Fibroblast of lung (primary cell): ENCODE data around the gene TNS3. TPM values are rescaled to one million over a fixed set of nuclear protein-coding genes. Genes with fewer than 3 reads are reported as not detected.

Source experiments
- DNase-seq, 2 donors: peaks; one replicate each; pipeline versions ENCODE4 v3.0.0 to v3.0.0-alpha.2; 2010; ENCODE audit warnings: low read depth in 2 of 2
- H2AFZ ChIP-seq: 2 replicates; pipeline ENCODE4 v1.5.1; 2012; ENCODE audit warnings: low read length, control low read depth, inconsistent platforms
- H3K27ac ChIP-seq: 2 replicates; pipeline ENCODE4 v1.5.1; 2011; ENCODE audit warnings: low read length, control low read depth; ENCODE audit not compliant: insufficient read depth
- H3K27me3 ChIP-seq: 2 replicates; pipeline ENCODE4 v1.5.1; 2011; ENCODE audit warnings: mild to moderate bottlenecking, low read length; ENCODE audit not compliant: control insufficient read depth, insufficient read depth
- H3K36me3 ChIP-seq: 2 replicates; pipeline ENCODE4 v1.5.1; 2011; ENCODE audit warnings: low read length; ENCODE audit not compliant: control insufficient read depth, insufficient read depth
- H3K4me1 ChIP-seq: 2 replicates; pipeline ENCODE4 v1.5.1; 2011; ENCODE audit warnings: low read length; ENCODE audit not compliant: control insufficient read depth, insufficient read depth; ENCODE audit errors: extremely low read depth
- H3K4me2 ChIP-seq: 2 replicates; pipeline ENCODE4 v1.5.1; 2011; ENCODE audit warnings: low read length, control low read depth; ENCODE audit not compliant: insufficient read depth; ENCODE audit errors: extremely low read depth
- H3K4me3 ChIP-seq, 4 experiments: fragments of 200-600 bp in 1 of 4; sonication (generic) in 1 of 4; replicated peaks in 1 of 4; 2 replicates each; pipeline ENCODE4 v1.5.1; 2011 to 2016; ENCODE audit warnings: low read length in 4 of 4, low read depth in 3 of 4, mild to moderate bottlenecking in 3 of 4, control low read depth in 2 of 4, inconsistent platforms in 1 of 4, mixed read lengths in 1 of 4; ENCODE audit not compliant: insufficient read depth in 1 of 4; ENCODE audit errors: control extremely low read depth in 1 of 4
- H3K79me2 ChIP-seq: 2 replicates; pipeline ENCODE4 v1.5.1; 2012; ENCODE audit warnings: mild to moderate bottlenecking, low read length, inconsistent platforms; ENCODE audit not compliant: control insufficient read depth, insufficient read depth
- H3K9ac ChIP-seq: 2 replicates; pipeline ENCODE4 v1.5.1; 2011; ENCODE audit warnings: mild to moderate bottlenecking, low read length, control low read depth; ENCODE audit not compliant: insufficient read depth
- H3K9me3 ChIP-seq: 2 replicates; pipeline ENCODE4 v1.5.1; 2012; ENCODE audit warnings: low read depth, low read length; ENCODE audit not compliant: control insufficient read depth, insufficient read depth
- H4K20me1 ChIP-seq: 2 replicates; pipeline ENCODE4 v1.5.1; 2011; ENCODE audit warnings: low read length; ENCODE audit not compliant: control insufficient read depth, insufficient read depth; ENCODE audit errors: extremely low read depth
- EZH2 ChIP-seq: IDR thresholded peaks from 2 replicates; pipeline ENCODE4 v1.5.1; 2012; ENCODE audit warnings: low read length, control low read depth, mild to moderate bottlenecking; ENCODE audit errors: missing control alignments
- polyA plus RNA-seq, 2 donors: library from polyadenylated mRNA; depleted of rRNA in 1 of 2; stranded (reverse) in 1 of 2; unstranded in 1 of 2; fragments of >200 nt; gene quantifications; 2 replicates each; pipeline ENCODE4 v1.2.1, GENCODE V29; 2011 to 2012; ENCODE audit warnings: missing spikeins in 1 of 2
- total RNA-seq: library from RNA; depleted of rRNA; stranded (reverse); fragments of >200 nt; gene quantifications from 2 replicates; pipeline ENCODE4 v1.2.1, GENCODE V29; 2014
- TF ChIP-seq, protein P1 (sequence below), 2 donors: IDR thresholded peaks in 1 of 2; conservative IDR thresholded peaks in 1 of 2; 1 replicate in 1 of 2; 2 replicates in 1 of 2; pipeline ENCODE4 v1.5.1; 2011 to 2012; ENCODE audit warnings: low read length in 2 of 2, control low read depth in 1 of 2, inconsistent platforms in 1 of 2, low read depth in 1 of 2, mild to moderate bottlenecking in 1 of 2

Gene TNS3
- total and polyA plus RNA-seq, 2 donors (not counting 1 experiment from before 2014, with no cell fraction given) = 74.4 to 88.8 TPM

DNA sequence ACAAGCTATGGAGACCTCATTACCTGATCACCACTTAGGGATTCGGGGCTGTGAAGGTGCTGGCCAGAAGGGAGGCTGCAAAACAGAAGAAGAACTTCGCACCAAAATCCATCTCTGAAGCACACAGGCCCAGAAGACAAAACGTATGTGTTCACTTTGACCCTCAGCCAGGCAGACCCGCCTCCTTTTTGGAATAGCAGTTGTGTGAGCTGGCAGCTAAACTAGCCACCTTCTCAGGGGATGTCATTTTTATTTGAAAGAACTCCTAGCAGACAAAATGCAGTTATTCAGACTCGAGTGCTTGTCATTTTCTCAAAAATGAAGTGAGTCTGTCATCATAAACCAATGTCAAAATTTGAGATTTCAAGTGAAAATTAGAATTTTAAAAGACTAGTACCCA lies 71.7 kb downstream of the TNS3 start:
- Histone ChIP-seq H2AFZ (no peak overlapping the region), H3K9ac (no peak overlapping the region), H3K9me3 (no peaks in the 10 kb centered on the region), H3K4me1 (peaks cover 17% of the 10 kb centered on the region), H4K20me1 (no peaks in the 10 kb centered on the region), H3K27ac (no peak overlapping the region), H3K27me3 (no peaks in the 10 kb centered on the region), H3K36me3 (peaks cover 14% of the 10 kb centered on the region), H3K79me2 (peaks cover 10% of the 10 kb centered on the region), H3K4me2 (no peak overlapping the region), H3K4me3 (no peak overlapping the region)
- TF ChIP-seq EZH2 = no peak
- TF ChIP-seq, protein P1, sequence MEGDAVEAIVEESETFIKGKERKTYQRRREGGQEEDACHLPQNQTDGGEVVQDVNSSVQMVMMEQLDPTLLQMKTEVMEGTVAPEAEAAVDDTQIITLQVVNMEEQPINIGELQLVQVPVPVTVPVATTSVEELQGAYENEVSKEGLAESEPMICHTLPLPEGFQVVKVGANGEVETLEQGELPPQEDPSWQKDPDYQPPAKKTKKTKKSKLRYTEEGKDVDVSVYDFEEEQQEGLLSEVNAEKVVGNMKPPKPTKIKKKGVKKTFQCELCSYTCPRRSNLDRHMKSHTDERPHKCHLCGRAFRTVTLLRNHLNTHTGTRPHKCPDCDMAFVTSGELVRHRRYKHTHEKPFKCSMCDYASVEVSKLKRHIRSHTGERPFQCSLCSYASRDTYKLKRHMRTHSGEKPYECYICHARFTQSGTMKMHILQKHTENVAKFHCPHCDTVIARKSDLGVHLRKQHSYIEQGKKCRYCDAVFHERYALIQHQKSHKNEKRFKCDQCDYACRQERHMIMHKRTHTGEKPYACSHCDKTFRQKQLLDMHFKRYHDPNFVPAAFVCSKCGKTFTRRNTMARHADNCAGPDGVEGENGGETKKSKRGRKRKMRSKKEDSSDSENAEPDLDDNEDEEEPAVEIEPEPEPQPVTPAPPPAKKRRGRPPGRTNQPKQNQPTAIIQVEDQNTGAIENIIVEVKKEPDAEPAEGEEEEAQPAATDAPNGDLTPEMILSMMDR (conservative IDR thresholded peaks at IDR 0.05 in 1 of 2, IDR thresholded peaks at IDR 0.05 in 1 of 2; ENCODE audit: low read depth in 1 of 2, low read length in 2 of 2) = no peak
- peak in 1 of 2 donors; percentile 42 for DNase-seq

DNA sequence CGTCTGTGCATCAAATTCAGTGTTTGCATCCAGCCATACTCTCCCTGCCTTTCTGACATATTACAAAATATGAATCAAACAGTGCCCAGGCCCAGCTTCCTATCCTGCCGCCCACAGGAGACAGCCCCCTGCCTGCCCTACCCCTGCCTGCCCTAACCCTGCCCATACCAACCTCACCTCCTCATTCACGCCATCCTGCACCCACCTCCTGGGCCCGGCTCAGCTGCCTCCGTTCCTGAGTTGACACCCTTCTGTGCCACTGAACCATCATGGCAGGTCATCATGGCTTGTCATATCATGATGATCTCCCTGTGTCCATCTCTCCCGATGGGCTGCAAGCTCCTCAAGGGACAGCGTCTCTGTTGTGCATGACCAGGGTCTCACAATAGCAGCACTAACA lies 72.3 kb downstream of the TNS3 start:
- TF ChIP-seq, protein P1 (conservative IDR thresholded peaks at IDR 0.05 in 1 of 2, IDR thresholded peaks at IDR 0.05 in 1 of 2; ENCODE audit: low read depth in 1 of 2, low read length in 2 of 2) = no peak
- TF ChIP-seq EZH2 = no peak
- DNase-seq = no peak
- no peak overlapping the region for H3K4me2 ChIP-seq
- peaks cover 14% of the 10 kb centered on the region for H3K36me3 ChIP-seq
- no peak overlapping the region for H2AFZ ChIP-seq
- peaks cover 8% of the 10 kb centered on the region for H3K79me2 ChIP-seq
- H3K27me3 ChIP-seq = no peaks in the 10 kb centered on the region
- peaks cover 17% of the 10 kb centered on the region for H3K4me1 ChIP-seq
- H4K20me1 ChIP-seq = no peaks in the 10 kb centered on the region
- H3K27ac ChIP-seq = no peak overlapping the region
- no peak overlapping the region for H3K9ac ChIP-seq
- no peak overlapping the region for H3K4me3 ChIP-seq
- no peaks in the 10 kb centered on the region for H3K9me3 ChIP-seq

DNA sequence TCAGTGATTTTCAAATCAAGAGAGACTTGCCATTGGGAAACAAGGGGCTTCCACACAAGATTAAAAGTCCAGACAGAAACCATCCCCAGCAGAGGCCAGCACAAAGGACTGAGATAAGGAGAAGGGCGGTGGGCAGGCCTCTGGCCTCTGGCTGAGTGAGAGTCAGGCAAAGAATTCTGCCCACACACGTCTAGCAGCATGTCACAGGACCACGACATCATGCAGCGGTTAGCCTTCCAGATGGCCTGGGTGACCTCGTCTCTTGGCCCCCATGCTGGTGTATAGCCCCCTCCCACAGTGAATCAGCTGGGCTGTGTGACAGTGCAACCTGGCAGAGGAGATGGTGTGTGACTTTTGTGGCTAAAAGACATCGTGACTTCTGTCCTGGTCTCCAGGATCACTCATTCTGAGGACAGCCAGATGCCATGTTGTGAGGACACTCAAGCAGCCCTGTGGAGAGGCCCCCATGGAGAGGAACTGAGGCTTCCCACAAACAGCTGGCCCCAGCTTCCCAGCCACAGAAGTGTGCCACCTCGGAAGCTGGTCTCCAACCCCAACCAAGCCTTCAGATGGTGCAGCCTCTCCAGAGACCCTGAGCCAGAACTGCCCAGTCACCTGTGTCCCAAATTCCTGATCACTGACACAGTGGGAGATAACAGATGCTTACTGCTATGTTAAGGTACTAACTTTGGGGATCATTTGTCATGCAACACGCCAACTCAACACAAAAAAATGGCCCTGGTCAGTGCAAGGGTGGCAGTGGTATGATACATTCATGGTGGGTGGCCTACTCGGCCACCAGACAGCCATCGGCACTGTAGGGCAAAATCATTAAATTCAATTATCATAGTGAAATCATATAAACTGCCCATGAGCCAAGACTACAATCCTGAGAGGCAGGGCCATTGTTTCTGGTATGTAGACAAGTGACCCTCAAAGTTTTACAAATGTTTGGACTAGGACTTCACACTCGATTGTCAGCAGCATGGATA lies 73.2 kb downstream of the TNS3 start:
- Histone ChIP-seq H3K36me3 (peaks cover 19% of the 10 kb centered on the region), H3K27me3 (no peaks in the 10 kb centered on the region), H3K9ac (no peak overlapping the region), H3K4me3 (no peak overlapping the region), H3K27ac (no peak overlapping the region), H3K9me3 (no peaks in the 10 kb centered on the region), H3K79me2 (peaks cover 8% of the 10 kb centered on the region), H3K4me2 (no peak overlapping the region), H4K20me1 (no peaks in the 10 kb centered on the region), H2AFZ (no peak overlapping the region), H3K4me1 (peaks cover 11% of the 10 kb centered on the region)
- peak in 1 of 2 donors; percentile 44 for DNase-seq
- no peak for TF ChIP-seq EZH2
- TF ChIP-seq, protein P1 (conservative IDR thresholded peaks at IDR 0.05 in 1 of 2, IDR thresholded peaks at IDR 0.05 in 1 of 2; ENCODE audit: low read depth in 1 of 2, low read length in 2 of 2) = no peak
